ENCODE results near the gene ANKRD44.
A peak's percentile ranks its signal among the peaks of the same experiment; 100 is the strongest.

The ANKRD44 gene

GRCh38 chr2:196944570-196944969 lies 366.0 kb downstream of the ANKRD44 start:
- no peak for DNase-seq (ENCODE audit: low read depth, low spot score)
- no peak for TF ChIP-seq CTCF (IDR thresholded peaks at IDR 0.05; ENCODE audit: low read depth, low read length)
- in situ Hi-C loops (cut with HindIII; ENCODE audit: low sequenced_read_pairs) = no loop called here

GRCh38 chr2:196941398-196942078 lies 369.0 kb downstream of the ANKRD44 start:
- no peak overlapping the region for H3K4me3 ChIP-seq (ENCODE audit: low read depth, low read length)
- no peak for TF ChIP-seq CTCF (IDR thresholded peaks at IDR 0.05; ENCODE audit: low read depth, low read length)
- DNase-seq (ENCODE audit: low read depth, low spot score) = no peak
- in situ Hi-C loops (cut with HindIII; ENCODE audit: low sequenced_read_pairs) = no loop called here

More at GRCh38 chr2:196944570-196944969, 366.0 kb downstream of the ANKRD44 start:
- no peak overlapping the region for H3K4me3 ChIP-seq (ENCODE audit: low read depth, low read length)

GRCh38 chr2:196939371-196939770 lies 371.2 kb downstream of the ANKRD44 start:
- peak; percentile 74 for DNase-seq (ENCODE audit: low read depth, low spot score)
- TF ChIP-seq CTCF (IDR thresholded peaks at IDR 0.05; ENCODE audit: low read depth, low read length) = no peak
- in situ Hi-C loops (cut with HindIII; ENCODE audit: low sequenced_read_pairs) = no loop called here
- H3K4me3 ChIP-seq (ENCODE audit: low read depth, low read length) = no peak overlapping the region
